CD4-positive, alpha-beta memory T cell (primary cell): Measurements from ENCODE around the gene SOBP. TPM values are rescaled to one million over a fixed set of nuclear protein-coding genes. Genes with fewer than 3 reads are reported as not detected.

ENCODE experiments used
- CTCF ChIA-PET: fragments of 350-600 bp; sonication (Branson Sonifier 250); formaldehyde crosslinking; loops from one replicate; lab custom pipeline; 2021; ENCODE audit warnings: inconsistent platforms; ENCODE audit not compliant: partially characterized antibody; lab: Charles Lee
- POLR2A ChIA-PET: fragments of 350-600 bp; sonication (Branson Sonifier 250); formaldehyde crosslinking; loops from one replicate; lab custom pipeline; 2021; ENCODE audit not compliant: partially characterized antibody; lab: Charles Lee
- DNase-seq, 5 donors: peaks; one replicate each; pipeline versions ENCODE4 v3.0.0 to v3.0.0-alpha.2; 2020 to 2022; ENCODE audit warnings: mixed read lengths in 1 of 5
- H3K27ac ChIP-seq: one replicate; pipeline ENCODE4 v1.7.0; 2013; ENCODE audit warnings: low read depth, low read length
- H3K27me3 ChIP-seq: 2 replicates; pipeline ENCODE4 v1.7.0; 2013; ENCODE audit warnings: mild to moderate bottlenecking, low read length, moderate library complexity; ENCODE audit not compliant: insufficient read depth
- H3K36me3 ChIP-seq: 2 replicates; pipeline ENCODE4 v1.7.0; 2013; ENCODE audit warnings: mild to moderate bottlenecking, low read length, moderate library complexity; ENCODE audit not compliant: insufficient read depth
- H3K4me1 ChIP-seq: 2 replicates; pipeline ENCODE4 v1.7.0; 2013; ENCODE audit warnings: mild to moderate bottlenecking, low read length, moderate library complexity; ENCODE audit not compliant: insufficient read depth
- H3K4me3 ChIP-seq, 2 donors: one replicate each; pipeline ENCODE4 v1.7.0; 2013; ENCODE audit warnings: low read length in 2 of 2, mild to moderate bottlenecking in 1 of 2
- H3K9me3 ChIP-seq, 2 donors: one replicate each; pipeline ENCODE4 v1.7.0; 2013; ENCODE audit warnings: low read length in 2 of 2, control low read depth in 1 of 2; ENCODE audit not compliant: control insufficient read depth in 1 of 2
- H3K27ac Mint-ChIP-seq, 7 donors: one replicate each; pipeline ENCODE4 v1.8.0; 2020 to 2021; ENCODE audit warnings: mixed read lengths in 7 of 7, mild to moderate bottlenecking in 6 of 7, inconsistent platforms in 3 of 7, moderate library complexity in 3 of 7
- H3K27me3 Mint-ChIP-seq, 2 donors: one replicate each; pipeline ENCODE4 v1.8.0; 2020 to 2021; ENCODE audit warnings: mixed read lengths in 2 of 2
- H3K36me3 Mint-ChIP-seq, 2 donors: one replicate each; pipeline ENCODE4 v1.8.0; 2020 to 2021; ENCODE audit warnings: mixed read lengths in 2 of 2, inconsistent platforms in 1 of 2, mild to moderate bottlenecking in 1 of 2
- H3K4me1 Mint-ChIP-seq, 4 donors: one replicate each; pipeline ENCODE4 v1.8.0; 2020 to 2021; ENCODE audit warnings: mixed read lengths in 4 of 4, mild to moderate bottlenecking in 1 of 4
- H3K4me3 Mint-ChIP-seq, 8 donors: one replicate each; pipeline ENCODE4 v1.8.0; 2020 to 2021; ENCODE audit warnings: mixed read lengths in 8 of 8, mild to moderate bottlenecking in 7 of 8, moderate library complexity in 6 of 8, inconsistent platforms in 3 of 8
- H3K9me3 Mint-ChIP-seq, 8 donors: one replicate each; pipeline ENCODE4 v1.8.0; 2020 to 2021; ENCODE audit warnings: mixed read lengths in 8 of 8, mild to moderate bottlenecking in 5 of 8, inconsistent platforms in 3 of 8, moderate library complexity in 1 of 8
- intact Hi-C: fragments of 100-400 bp; cut with micrococcal nuclease; formaldehyde crosslinking; loops from one replicate; pipeline ENCODE4 v1.15.1; 2023
- polyA plus RNA-seq, 2 donors: library from polyadenylated mRNA; unstranded; fragments of 300-500 nt; fragmentation: Illumina TruSeq; gene quantifications; one replicate each; pipeline ENCODE4 v1.2.3, GENCODE V29; 2021
- total RNA-seq, 2 experiments: library from RNA; stranded (reverse); gene quantifications; one replicate each; pipeline ENCODE4 v1.2.3, GENCODE V29; 2021

The SOBP gene
- total and polyA plus RNA-seq, 4 experiments from 2014 or later = 0.10 TPM; not detected in 3

- no peak overlapping the region for H3K4me3 Mint-ChIP-seq
- peaks cover 32 to 54% of the 10 kb centered on the region in 2 donors for H3K36me3 Mint-ChIP-seq
- Histone ChIP-seq H3K4me3 (no peak overlapping the region), H3K36me3 (no peaks in the 10 kb centered on the region), H3K4me1 (no peaks in the 10 kb centered on the region), H3K9me3 (peaks cover 0 to 4% of the 10 kb centered on the region in 2 donors), H3K27me3 (no peaks in the 10 kb centered on the region), H3K27ac (no peak overlapping the region)
- CTCF ChIA-PET = no interaction called here
- intact Hi-C loops = no loop called here
- no peak for DNase-seq
- no peaks in the 10 kb centered on the region for H3K27me3 Mint-ChIP-seq
- POLR2A ChIA-PET = no interaction called here
- H3K27ac Mint-ChIP-seq = peak overlapping the region in 1 of 7 donors; percentile 68
- peaks cover 0 to 35% (median 27%) of the 10 kb centered on the region in 8 donors for H3K9me3 Mint-ChIP-seq
- peaks cover 3 to 10% (median 6%) of the 10 kb centered on the region in 4 donors for H3K4me1 Mint-ChIP-seq
These were observed 42.2 kb upstream of the SOBP start for GRCh38 chr6:107447663-107448216.

- ChIA-PET POLR2A (no interaction called here), CTCF (no interaction called here)
- H3K9me3 ChIP-seq = peaks cover 0 to 4% of the 10 kb centered on the region in 2 donors
- intact Hi-C loops = no loop called here
- no peaks in the 10 kb centered on the region for H3K4me1 ChIP-seq
- no peaks in the 10 kb centered on the region for H3K27me3 Mint-ChIP-seq
- H3K36me3 ChIP-seq = no peaks in the 10 kb centered on the region
- no peak for DNase-seq
- H3K27me3 ChIP-seq = no peaks in the 10 kb centered on the region
- H3K4me3 ChIP-seq = no peak overlapping the region
- peaks cover 37 to 52% of the 10 kb centered on the region in 2 donors for H3K36me3 Mint-ChIP-seq
- H3K27ac Mint-ChIP-seq = peak overlapping the region in 2 of 7 donors; percentile 14 to 30
- peaks cover under 1 to 7% (median 3%) of the 10 kb centered on the region in 4 donors for H3K4me1 Mint-ChIP-seq
- no peak overlapping the region for H3K4me3 Mint-ChIP-seq
- H3K27ac ChIP-seq = no peak overlapping the region
- peaks cover 0 to 35% (median 27%) of the 10 kb centered on the region in 8 donors for H3K9me3 Mint-ChIP-seq
These were observed 41.1 kb upstream of the SOBP start for GRCh38 chr6:107448776-107449175.

DNA sequence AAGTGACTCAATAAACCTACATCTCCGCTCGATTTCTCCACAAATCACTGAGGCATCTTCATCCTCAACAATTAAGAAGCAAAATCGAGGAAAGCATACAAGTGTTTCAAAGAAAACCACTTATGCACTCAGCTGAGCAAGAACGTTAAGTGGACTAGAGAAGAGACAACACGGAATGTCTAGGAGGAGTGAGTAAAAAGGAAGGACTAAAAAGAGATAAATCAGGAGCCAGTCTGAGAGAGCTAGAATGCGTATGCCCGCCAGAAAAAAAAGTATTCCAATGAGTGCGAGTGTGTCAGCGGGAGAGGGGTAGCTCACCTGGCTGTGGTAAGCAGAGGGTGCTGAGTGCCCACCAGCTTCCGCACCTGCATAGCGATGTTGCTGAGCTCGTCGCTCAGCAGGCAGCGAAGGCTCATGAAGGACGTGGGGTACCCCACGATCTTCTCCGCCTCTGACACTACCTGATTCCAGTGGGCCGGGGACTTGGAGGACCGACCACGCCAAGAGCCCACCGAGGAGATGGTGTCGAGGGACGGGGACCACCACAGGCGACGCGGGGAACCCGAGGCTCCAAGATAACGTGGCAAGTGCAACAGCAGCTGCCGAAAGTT, 31.1 kb upstream of the SOBP start:
- POLR2A ChIA-PET = interaction anchor here (0.6 to 3.1 kb wide), 17 partner anchors 12 to 1636 kb away, joined by 3 to 29 read pairs (median 4); partner anchors contain the start of genes BEND3, CEP57L1, MTRES1 and OSTM1
- H3K27me3 Mint-ChIP-seq = no peaks in the 10 kb centered on the region
- CTCF ChIA-PET = interaction anchor here (0.8 to 1.6 kb wide), 3 partner anchors 14 to 30 kb away, joined by 3 read pairs; no protein-coding TSS in a partner anchor
- Histone ChIP-seq H3K36me3 (no peaks in the 10 kb centered on the region), H3K27ac (peak overlapping the region; percentile 86), H3K27me3 (no peaks in the 10 kb centered on the region), H3K9me3 (no peaks in the 10 kb centered on the region), H3K4me1 (peaks cover 16% of the 10 kb centered on the region), H3K4me3 (peak overlapping the region; percentile 88 to 92)
- H3K36me3 Mint-ChIP-seq = peaks cover 7 to 10% of the 10 kb centered on the region in 2 donors
- H3K4me1 Mint-ChIP-seq = peaks cover 12 to 38% (median 18%) of the 10 kb centered on the region in 4 donors
- intact Hi-C loops = loop anchor here (1.0 to 10.0 kb wide), 8 partner anchors 32 to 1134 kb away; partner anchors contain the start of genes AFG1L, ATG5, BEND3 and MTRES1
- peak in 2 of 5 donors; percentile 2 to 55 for DNase-seq
- peak overlapping the region; percentile 93 to 100 (median 98) for H3K4me3 Mint-ChIP-seq
- peak overlapping the region; percentile 87 to 98 (median 97) for H3K27ac Mint-ChIP-seq
- no peaks in the 10 kb centered on the region for H3K9me3 Mint-ChIP-seq

- intact Hi-C loops = loop anchor here (1.0 to 10.0 kb wide), 8 partner anchors 31 to 1135 kb away; partner anchors contain the start of genes AFG1L, ATG5, BEND3 and MTRES1
- Mint-ChIP-seq H3K9me3 (no peaks in the 10 kb centered on the region), H3K4me3 (peak within 1 kb of the TSS; percentile 93 to 100 (median 98)), H3K27me3 (no peaks in the 10 kb centered on the region), H3K36me3 (peaks cover 7 to 10% of the 10 kb centered on the region in 2 donors), H3K4me1 (peaks cover 12 to 38% (median 18%) of the 10 kb centered on the region in 4 donors), H3K27ac (peak within 1 kb of the TSS; percentile 87 to 98 (median 97))
- no peaks in the 10 kb centered on the region for H3K36me3 ChIP-seq
- POLR2A ChIA-PET = interaction anchor here (0.6 to 3.1 kb wide), 18 partner anchors 11 to 1636 kb away, joined by 3 to 29 read pairs (median 4); partner anchors contain the start of genes BEND3, CEP57L1, MTRES1 and OSTM1
- peak within 1 kb of the TSS; percentile 88 to 92 for H3K4me3 ChIP-seq
- no peaks in the 10 kb centered on the region for H3K27me3 ChIP-seq
- peak within 1 kb of the TSS; percentile 86 for H3K27ac ChIP-seq
- peak; percentile 92 to 99 (median 94) for DNase-seq
- CTCF ChIA-PET = interaction anchor here (0.8 to 1.6 kb wide), 4 partner anchors 14 to 34 kb away, joined by 3 read pairs; no protein-coding TSS in a partner anchor
- peaks cover 16% of the 10 kb centered on the region for H3K4me1 ChIP-seq
- no peaks in the 10 kb centered on the region for H3K9me3 ChIP-seq
These were observed 30.4 kb upstream of the SOBP start, which contains the start of gene PDSS2 for GRCh38 chr6:107459283-107460082. Gene PDSS2 (minus strand): TSS chr6:107459564. CDS start chr6:107459285, 279 bp downstream.

DNA sequence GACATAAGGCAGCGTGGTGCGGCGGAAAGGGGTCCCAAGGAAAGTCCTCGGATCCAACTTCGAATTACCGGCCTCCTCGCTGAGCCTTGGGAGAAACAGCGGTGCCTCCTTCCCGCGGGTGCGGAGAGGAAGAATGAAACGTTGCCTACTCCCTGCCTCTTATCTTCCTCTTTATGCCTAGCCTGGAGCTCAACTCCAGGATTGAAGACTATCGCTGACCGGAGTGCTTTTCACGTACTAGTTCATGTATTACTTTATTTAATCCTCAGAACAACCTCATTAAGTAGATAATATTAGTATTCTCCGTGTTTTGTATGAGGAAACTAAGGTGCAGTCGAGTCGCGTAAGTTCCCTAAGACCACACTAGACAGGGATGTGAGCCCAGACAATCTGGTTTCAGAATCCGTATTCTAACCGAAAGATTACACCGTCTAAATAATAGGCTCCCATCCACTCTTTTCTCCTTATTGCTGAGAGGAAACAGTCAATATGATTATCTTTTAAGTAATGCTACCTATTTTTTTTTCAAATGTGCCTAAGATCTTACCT, 29.8 kb upstream of the SOBP start:
- no peak for DNase-seq
- Mint-ChIP-seq H3K4me1 (peaks cover 10 to 35% (median 16%) of the 10 kb centered on the region in 4 donors), H3K27me3 (no peaks in the 10 kb centered on the region), H3K9me3 (no peaks in the 10 kb centered on the region), H3K36me3 (peaks cover 5 to 10% of the 10 kb centered on the region in 2 donors), H3K4me3 (peak overlapping the region; percentile 93 to 100 (median 98)), H3K27ac (peak overlapping the region; percentile 87 to 98 (median 97))
- Histone ChIP-seq H3K36me3 (no peaks in the 10 kb centered on the region), H3K4me1 (peaks cover 16% of the 10 kb centered on the region), H3K27ac (peak overlapping the region; percentile 86), H3K4me3 (peak overlapping the region; percentile 61 to 88), H3K9me3 (no peaks in the 10 kb centered on the region), H3K27me3 (no peaks in the 10 kb centered on the region)
- CTCF ChIA-PET = interaction anchor here (0.9 to 1.6 kb wide), 2 partner anchors 20 to 33 kb away, joined by 3 read pairs; no protein-coding TSS in a partner anchor
- intact Hi-C loops = no loop called here
- POLR2A ChIA-PET = interaction anchor here (0.9 to 3.1 kb wide), 11 partner anchors 10 to 836 kb away, joined by 3 to 29 read pairs (median 4); partner anchors contain the start of genes BEND3, OSTM1, SEC63 and SNX3

- H3K4me3 Mint-ChIP-seq = no peak overlapping the region
- CTCF ChIA-PET = no interaction called here
- no peaks in the 10 kb centered on the region for H3K36me3 ChIP-seq
- POLR2A ChIA-PET = interaction anchor here (0.5 kb wide), 1 partner anchor 746 kb away, joined by 6 read pairs; no protein-coding TSS in a partner anchor
- H3K4me3 ChIP-seq = no peak overlapping the region
- H3K9me3 ChIP-seq = no peaks in the 10 kb centered on the region
- intact Hi-C loops = no loop called here
- no peaks in the 10 kb centered on the region for H3K36me3 Mint-ChIP-seq
- no peak overlapping the region for H3K27ac Mint-ChIP-seq
- H3K27me3 Mint-ChIP-seq = peaks cover 5 to 12% of the 10 kb centered on the region in 2 donors
- H3K27ac ChIP-seq = no peak overlapping the region
- no peak for DNase-seq
- H3K4me1 Mint-ChIP-seq = no peaks in the 10 kb centered on the region
- no peaks in the 10 kb centered on the region for H3K4me1 ChIP-seq
- peaks cover 5% of the 10 kb centered on the region for H3K27me3 ChIP-seq
- H3K9me3 Mint-ChIP-seq = no peaks in the 10 kb centered on the region
These were observed 23.9 kb upstream of the SOBP start for GRCh38 chr6:107466062-107466461.
